ENCODE results near the gene KCNIP3.

GRCh38 chr2:95310651-95311050 lies 13.5 kb downstream of the KCNIP3 start:
- TF ChIP-seq REST (IDR thresholded peaks at IDR 0.05; ENCODE audit: low read depth, low read length) (no peak), POLR2AphosphoS5 (IDR thresholded peaks at IDR 0.05; ENCODE audit: low read depth, low read length) (no peak), EP300 (IDR thresholded peaks at IDR 0.05; ENCODE audit: borderline replicate concordance in 1 of 2, low read depth in 1 of 2, low read length in 1 of 2) (no peak), GABPA (IDR thresholded peaks at IDR 0.05; ENCODE audit: low read depth) (no peak), CTCF (IDR thresholded peaks at IDR 0.05) (no peak), RXRA (IDR thresholded peaks at IDR 0.05; ENCODE audit: borderline replicate concordance, low read depth) (no peak), USF1 (IDR thresholded peaks at IDR 0.05; ENCODE audit: borderline replicate concordance, low read depth) (no peak), FOXJ3 (CRISPR knock-in tag; IDR thresholded peaks at IDR 0.05) (no peak)
- TF ChIP-seq, protein P1, sequence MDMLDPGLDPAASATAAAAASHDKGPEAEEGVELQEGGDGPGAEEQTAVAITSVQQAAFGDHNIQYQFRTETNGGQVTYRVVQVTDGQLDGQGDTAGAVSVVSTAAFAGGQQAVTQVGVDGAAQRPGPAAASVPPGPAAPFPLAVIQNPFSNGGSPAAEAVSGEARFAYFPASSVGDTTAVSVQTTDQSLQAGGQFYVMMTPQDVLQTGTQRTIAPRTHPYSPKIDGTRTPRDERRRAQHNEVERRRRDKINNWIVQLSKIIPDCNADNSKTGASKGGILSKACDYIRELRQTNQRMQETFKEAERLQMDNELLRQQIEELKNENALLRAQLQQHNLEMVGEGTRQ (IDR thresholded peaks at IDR 0.05; ENCODE audit: borderline replicate concordance, low read depth, low read length), result no peak
- TF ChIP-seq, protein P2, sequence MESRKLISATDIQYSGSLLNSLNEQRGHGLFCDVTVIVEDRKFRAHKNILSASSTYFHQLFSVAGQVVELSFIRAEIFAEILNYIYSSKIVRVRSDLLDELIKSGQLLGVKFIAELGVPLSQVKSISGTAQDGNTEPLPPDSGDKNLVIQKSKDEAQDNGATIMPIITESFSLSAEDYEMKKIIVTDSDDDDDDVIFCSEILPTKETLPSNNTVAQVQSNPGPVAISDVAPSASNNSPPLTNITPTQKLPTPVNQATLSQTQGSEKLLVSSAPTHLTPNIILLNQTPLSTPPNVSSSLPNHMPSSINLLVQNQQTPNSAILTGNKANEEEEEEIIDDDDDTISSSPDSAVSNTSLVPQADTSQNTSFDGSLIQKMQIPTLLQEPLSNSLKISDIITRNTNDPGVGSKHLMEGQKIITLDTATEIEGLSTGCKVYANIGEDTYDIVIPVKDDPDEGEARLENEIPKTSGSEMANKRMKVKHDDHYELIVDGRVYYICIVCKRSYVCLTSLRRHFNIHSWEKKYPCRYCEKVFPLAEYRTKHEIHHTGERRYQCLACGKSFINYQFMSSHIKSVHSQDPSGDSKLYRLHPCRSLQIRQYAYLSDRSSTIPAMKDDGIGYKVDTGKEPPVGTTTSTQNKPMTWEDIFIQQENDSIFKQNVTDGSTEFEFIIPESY (IDR thresholded peaks at IDR 0.05; ENCODE audit: borderline replicate concordance, low read depth), result no peak
